Ishikawa (cell line): ENCODE measurements around the gene RETN.

Experiments
- CEBPB ChIP-seq: IDR thresholded peaks from 2 replicates; pipeline ENCODE4 v1.6.1; 2012
- EP300 ChIP-seq: IDR thresholded peaks from 2 replicates; pipeline ENCODE4 v1.6.1; 2012; ENCODE audit warnings: borderline replicate concordance
- TAF1 ChIP-seq: IDR thresholded peaks from 2 replicates; pipeline ENCODE4 v1.6.1; 2012; ENCODE audit warnings: low read depth, mild to moderate bottlenecking
- USF1 ChIP-seq: IDR thresholded peaks from 2 replicates; pipeline ENCODE4 v1.6.1; 2012
- YY1 ChIP-seq: IDR thresholded peaks from 2 replicates; pipeline ENCODE4 v1.6.1; 2012; ENCODE audit warnings: low read depth
- ZBTB7A ChIP-seq: IDR thresholded peaks from 2 replicates; pipeline ENCODE4 v1.6.1; 2012; ENCODE audit warnings: low read depth
- TF ChIP-seq, protein P1 (sequence below): IDR thresholded peaks from 2 replicates; pipeline ENCODE4 v1.6.1; 2012; ENCODE audit warnings: low read depth, mild to moderate bottlenecking
- TF ChIP-seq, protein P2 (sequence below): IDR thresholded peaks from 2 replicates; pipeline ENCODE4 v1.6.1; 2012

DNA sequence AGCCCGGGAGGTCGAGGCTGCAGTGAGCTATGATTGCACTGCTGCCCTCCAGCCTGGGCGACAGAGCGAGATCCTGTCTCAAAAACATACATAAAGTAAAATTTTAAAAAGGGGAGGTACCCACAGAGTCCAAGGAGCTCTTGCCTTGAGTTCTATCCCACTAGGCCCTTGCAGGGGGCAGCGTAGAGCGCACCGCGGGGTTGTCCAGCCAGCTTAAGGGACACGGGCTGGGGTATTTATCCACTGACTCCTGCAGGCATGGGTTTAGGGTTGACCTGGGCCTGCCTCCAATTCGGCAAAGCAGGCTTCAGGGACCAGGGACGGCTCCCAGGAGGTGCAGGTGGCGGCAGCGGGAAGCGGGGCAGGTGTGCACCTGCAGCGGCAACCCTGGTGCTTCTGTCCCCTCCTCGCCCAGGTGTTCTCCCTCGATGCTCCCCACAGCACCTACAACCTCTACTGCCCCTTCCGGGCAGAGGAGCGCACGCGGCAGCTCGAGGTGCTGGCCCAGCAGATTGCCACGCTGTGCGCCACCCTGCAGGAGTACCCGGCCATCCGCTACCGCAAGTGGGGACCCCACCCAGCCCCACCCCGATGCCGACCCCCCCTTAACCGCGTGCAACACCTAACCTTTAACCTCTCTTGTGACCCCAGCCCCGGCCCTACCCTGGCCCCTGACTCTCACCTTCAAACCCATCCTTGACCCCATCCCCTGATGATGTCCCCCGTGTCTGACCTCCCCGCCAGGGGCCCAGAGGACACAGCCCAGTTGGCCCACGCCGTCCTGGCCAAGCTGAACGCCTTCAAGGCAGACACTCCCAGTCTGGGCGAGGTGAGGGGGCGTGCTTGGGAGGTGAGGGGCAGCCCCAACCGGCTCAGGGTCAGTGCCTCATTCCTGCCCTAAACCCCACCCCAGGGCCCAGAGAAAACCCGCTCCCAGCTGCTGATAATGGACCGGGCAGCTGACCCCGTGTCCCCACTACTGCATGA is 27.3 kb upstream of the RETN start:
- TF ChIP-seq YY1, result no peak
- TF ChIP-seq, protein P1, sequence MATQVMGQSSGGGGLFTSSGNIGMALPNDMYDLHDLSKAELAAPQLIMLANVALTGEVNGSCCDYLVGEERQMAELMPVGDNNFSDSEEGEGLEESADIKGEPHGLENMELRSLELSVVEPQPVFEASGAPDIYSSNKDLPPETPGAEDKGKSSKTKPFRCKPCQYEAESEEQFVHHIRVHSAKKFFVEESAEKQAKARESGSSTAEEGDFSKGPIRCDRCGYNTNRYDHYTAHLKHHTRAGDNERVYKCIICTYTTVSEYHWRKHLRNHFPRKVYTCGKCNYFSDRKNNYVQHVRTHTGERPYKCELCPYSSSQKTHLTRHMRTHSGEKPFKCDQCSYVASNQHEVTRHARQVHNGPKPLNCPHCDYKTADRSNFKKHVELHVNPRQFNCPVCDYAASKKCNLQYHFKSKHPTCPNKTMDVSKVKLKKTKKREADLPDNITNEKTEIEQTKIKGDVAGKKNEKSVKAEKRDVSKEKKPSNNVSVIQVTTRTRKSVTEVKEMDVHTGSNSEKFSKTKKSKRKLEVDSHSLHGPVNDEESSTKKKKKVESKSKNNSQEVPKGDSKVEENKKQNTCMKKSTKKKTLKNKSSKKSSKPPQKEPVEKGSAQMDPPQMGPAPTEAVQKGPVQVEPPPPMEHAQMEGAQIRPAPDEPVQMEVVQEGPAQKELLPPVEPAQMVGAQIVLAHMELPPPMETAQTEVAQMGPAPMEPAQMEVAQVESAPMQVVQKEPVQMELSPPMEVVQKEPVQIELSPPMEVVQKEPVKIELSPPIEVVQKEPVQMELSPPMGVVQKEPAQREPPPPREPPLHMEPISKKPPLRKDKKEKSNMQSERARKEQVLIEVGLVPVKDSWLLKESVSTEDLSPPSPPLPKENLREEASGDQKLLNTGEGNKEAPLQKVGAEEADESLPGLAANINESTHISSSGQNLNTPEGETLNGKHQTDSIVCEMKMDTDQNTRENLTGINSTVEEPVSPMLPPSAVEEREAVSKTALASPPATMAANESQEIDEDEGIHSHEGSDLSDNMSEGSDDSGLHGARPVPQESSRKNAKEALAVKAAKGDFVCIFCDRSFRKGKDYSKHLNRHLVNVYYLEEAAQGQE, result no peak
- TF ChIP-seq EP300, result no peak
- no peak for TF ChIP-seq USF1
- TF ChIP-seq ZBTB7A, result no peak
- TF ChIP-seq TAF1, result no peak
- TF ChIP-seq, protein P2, sequence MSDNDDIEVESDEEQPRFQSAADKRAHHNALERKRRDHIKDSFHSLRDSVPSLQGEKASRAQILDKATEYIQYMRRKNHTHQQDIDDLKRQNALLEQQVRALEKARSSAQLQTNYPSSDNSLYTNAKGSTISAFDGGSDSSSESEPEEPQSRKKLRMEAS, result no peak
- TF ChIP-seq CEBPB, result no peak
